Vagina (tissue), 2 donors: ENCODE results near the gene CFAP97. TPM values are rescaled to one million over a fixed set of nuclear protein-coding genes. Genes with fewer than 3 reads are reported as not detected.

Experiments used
- DNase-seq, 2 donors: peaks; one replicate each; pipeline ENCODE4 v3.0.0-alpha.2; 2017; ENCODE audit errors: extremely low spot score in 2 of 2
- H3K27ac ChIP-seq: fragments of 200-600 bp; sonication (generic); one replicate; pipeline ENCODE4 v1.5.1; 2019
- H3K27me3 ChIP-seq: fragments of 200-600 bp; sonication (generic); one replicate; pipeline ENCODE4 v1.5.1; 2019
- H3K36me3 ChIP-seq, 2 donors: fragments of 200-600 bp; sonication (generic); one replicate each; pipeline ENCODE4 v1.5.1; 2017 to 2019
- H3K4me1 ChIP-seq: fragments of 200-600 bp; sonication (generic); one replicate; pipeline ENCODE4 v1.5.1; 2019
- H3K4me3 ChIP-seq, 2 donors: fragments of 200-600 bp; sonication (generic); 1 replicate in 1 of 2; 2 replicates in 1 of 2; pipeline ENCODE4 v1.5.1; 2016 to 2019
- H3K9me3 ChIP-seq: fragments of 200-600 bp; sonication (generic); one replicate; pipeline ENCODE4 v1.5.1; 2019
- POLR2A ChIP-seq, 2 donors: fragments of 450-650 bp; IDR thresholded peaks; one replicate each; pipeline ENCODE4 v1.6.1; 2017; ENCODE audit warnings: antibody characterized with exemption in 2 of 2, mild to moderate bottlenecking in 2 of 2, moderate library complexity in 2 of 2
- POLR2AphosphoS5 ChIP-seq, 2 donors: sonication (generic); formaldehyde crosslinking; IDR thresholded peaks; one replicate each; pipeline ENCODE4 v1.9.0; 2017; ENCODE audit warnings: antibody characterized with exemption in 2 of 2, mild to moderate bottlenecking in 2 of 2, low read depth in 1 of 2; ENCODE audit not compliant: insufficient read depth in 1 of 2
- intact Hi-C: fragments of 100-400 bp; cut with DNase I; formaldehyde crosslinking; loops from one replicate; pipeline ENCODE4 v1.15.1; 2023
- total RNA-seq: library from RNA; depleted of rRNA; stranded (reverse); fragments of >200 nt; gene quantifications from one replicate; pipeline ENCODE4 v1.2.3, GENCODE V29; 2016
- TF ChIP-seq, protein P1 (sequence below), 3 experiments: fragments of 450-650 bp in 2 of 3; fragments of 200-600 bp in 1 of 3; sonication (generic) in 1 of 3; IDR thresholded peaks; one replicate each; pipeline ENCODE4 v1.5.1; 2017 to 2019; ENCODE audit warnings: antibody characterized with exemption in 3 of 3, mild to moderate bottlenecking in 2 of 3, moderate library complexity in 2 of 3

Gene CFAP97
- total RNA-seq, 1 donor from 2014 or later = 28.5 TPM

DNA sequence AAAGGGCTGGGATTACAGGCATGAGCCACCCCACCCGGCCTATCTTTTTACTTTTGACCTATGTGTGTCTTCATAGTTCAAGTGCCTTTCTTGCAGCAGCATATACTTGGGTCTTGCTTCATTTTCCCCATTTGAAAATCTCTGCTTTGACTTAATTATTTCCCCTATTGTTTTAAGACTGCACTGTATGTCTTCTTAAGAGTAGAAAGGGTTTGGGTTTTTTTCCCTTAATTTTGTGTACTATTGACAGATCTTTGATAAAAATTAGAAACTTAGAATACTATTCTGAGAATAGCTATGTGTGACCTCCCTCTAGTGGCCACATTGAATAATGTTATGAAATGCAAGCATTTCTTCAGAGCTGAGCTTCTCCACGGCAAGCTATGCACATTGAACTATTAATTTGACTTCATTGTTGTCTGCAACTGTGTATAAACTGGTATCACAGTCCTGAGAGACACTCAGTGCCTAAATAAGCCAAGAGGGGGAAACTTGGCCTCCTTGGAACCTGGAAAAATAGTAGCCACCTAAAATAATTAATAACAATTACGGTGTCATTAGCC, 69.4 kb downstream of the CFAP97 start:
- H3K9me3 ChIP-seq = no peaks in the 10 kb centered on the region
- H3K4me3 ChIP-seq = no peak overlapping the region
- no peaks in the 10 kb centered on the region for H3K27me3 ChIP-seq
- H3K27ac ChIP-seq = no peak overlapping the region
- TF ChIP-seq, protein P1, sequence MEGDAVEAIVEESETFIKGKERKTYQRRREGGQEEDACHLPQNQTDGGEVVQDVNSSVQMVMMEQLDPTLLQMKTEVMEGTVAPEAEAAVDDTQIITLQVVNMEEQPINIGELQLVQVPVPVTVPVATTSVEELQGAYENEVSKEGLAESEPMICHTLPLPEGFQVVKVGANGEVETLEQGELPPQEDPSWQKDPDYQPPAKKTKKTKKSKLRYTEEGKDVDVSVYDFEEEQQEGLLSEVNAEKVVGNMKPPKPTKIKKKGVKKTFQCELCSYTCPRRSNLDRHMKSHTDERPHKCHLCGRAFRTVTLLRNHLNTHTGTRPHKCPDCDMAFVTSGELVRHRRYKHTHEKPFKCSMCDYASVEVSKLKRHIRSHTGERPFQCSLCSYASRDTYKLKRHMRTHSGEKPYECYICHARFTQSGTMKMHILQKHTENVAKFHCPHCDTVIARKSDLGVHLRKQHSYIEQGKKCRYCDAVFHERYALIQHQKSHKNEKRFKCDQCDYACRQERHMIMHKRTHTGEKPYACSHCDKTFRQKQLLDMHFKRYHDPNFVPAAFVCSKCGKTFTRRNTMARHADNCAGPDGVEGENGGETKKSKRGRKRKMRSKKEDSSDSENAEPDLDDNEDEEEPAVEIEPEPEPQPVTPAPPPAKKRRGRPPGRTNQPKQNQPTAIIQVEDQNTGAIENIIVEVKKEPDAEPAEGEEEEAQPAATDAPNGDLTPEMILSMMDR (IDR thresholded peaks at IDR 0.05) = peak; percentile 46 to 61 (median 48)
- no peak for TF ChIP-seq POLR2AphosphoS5 (IDR thresholded peaks at IDR 0.05; ENCODE audit: insufficient read depth in 1 of 2, low read depth in 1 of 2)
- intact Hi-C loops = no loop called here
- no peaks in the 10 kb centered on the region for H3K36me3 ChIP-seq
- no peak for DNase-seq
- H3K4me1 ChIP-seq = no peaks in the 10 kb centered on the region

DNA sequence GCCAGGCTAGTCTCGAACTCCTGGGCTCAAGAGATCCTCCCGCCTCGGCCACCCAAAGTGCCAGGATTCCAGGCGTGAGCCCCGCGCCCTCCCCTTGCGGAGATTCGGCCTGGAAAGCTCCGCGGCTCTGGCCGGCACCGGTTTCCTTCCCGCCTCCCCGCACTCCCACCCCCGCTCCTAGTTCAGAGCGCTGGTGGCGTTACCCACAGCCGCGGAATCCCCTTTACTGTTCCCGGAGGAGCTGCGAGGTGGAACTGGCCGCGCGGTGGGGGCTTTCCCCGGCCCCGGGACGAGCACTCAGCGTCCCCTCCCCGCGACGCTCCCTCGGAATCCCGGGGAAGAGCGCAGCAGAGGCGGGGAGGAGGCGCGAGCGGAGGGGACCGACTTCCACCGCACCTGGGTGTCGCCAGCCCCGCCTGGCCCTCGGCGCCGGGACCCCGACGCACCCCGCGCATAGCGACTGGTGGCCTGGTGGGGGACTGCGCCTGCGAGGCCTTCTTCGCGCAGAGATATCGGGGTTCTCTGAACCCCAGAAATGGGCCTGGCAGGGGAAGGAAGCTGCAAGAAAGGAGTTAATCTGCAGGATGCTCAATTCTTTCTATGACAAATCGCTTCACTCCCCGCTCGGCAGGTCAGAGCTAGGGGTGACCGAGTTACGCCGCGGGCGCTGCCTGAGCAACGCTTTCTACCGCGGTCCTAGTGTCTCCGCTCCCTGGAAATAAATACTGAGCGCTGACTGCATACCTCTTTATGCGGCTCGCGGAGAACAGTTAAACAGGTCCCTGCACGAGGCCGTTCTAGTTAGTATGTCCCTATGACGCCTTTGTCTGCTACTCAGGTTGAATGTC, 75.3 kb downstream of the CFAP97 start:
- H3K4me1 ChIP-seq = peaks cover 13% of the 10 kb centered on the region
- H3K27me3 ChIP-seq = no peaks in the 10 kb centered on the region
- intact Hi-C loops = no loop called here
- H3K36me3 ChIP-seq = no peaks in the 10 kb centered on the region
- no peak for DNase-seq
- H3K27ac ChIP-seq = peak overlapping the region; percentile 8
- H3K4me3 ChIP-seq = peak overlapping the region; percentile 65 to 80
- peak in 1 of 2 donors; percentile 62 for TF ChIP-seq POLR2AphosphoS5 (IDR thresholded peaks at IDR 0.05; ENCODE audit: insufficient read depth in 1 of 2, low read depth in 1 of 2)
- TF ChIP-seq POLR2A (IDR thresholded peaks at IDR 0.05) = no peak
- TF ChIP-seq, protein P1 (IDR thresholded peaks at IDR 0.05) = peak in 2 of 3 experiments; percentile 5 to 24
- H3K9me3 ChIP-seq = no peaks in the 10 kb centered on the region

DNA sequence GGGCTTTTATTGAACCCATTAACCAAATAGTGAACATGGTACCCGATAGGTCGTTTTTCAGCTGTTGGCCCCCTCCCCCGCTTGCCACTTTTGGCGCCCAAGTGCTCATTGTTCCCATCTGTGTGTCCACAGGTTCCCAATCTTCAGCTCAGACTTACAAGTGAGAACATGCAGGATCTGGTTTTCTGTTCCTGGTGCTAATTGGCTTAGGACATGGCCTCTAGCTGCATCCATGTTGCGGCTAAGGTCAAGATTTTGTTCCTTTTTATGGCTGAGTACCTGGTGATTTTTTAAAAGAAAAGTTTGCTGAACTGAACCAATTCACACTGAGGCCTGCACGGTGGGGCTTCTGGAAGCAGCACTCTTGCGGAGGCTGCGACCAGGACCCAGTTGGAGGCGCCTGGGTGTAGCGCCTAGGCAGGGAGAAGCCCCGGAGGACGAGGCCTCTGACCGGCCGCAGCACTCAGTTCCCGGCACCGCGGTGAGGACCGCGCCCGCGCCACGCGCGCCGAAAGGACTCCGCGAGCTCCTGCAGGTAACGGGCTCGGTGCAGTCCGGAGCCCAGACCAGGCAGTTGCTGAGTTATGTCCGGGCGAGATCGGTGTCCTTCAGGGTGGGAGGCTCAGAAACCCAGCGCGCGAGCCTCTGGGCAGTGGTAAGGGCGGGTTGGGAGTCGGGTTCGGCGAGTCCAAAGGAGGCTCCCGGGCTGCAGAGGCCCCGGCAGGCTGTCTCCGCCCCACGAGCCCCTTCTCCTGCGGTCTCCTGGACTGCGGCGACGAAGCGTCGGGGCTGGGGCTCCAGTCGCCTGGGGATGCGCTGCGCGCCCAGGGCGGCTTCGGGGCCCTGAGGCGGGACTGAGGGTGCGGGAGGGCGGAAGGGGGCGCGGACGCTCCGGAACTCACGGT, 76.5 kb downstream of the CFAP97 start:
- Histone ChIP-seq H3K9me3 (no peaks in the 10 kb centered on the region), H3K27ac (peak overlapping the region; percentile 20)
- TF ChIP-seq POLR2AphosphoS5 (IDR thresholded peaks at IDR 0.05; ENCODE audit: insufficient read depth in 1 of 2, low read depth in 1 of 2) (peak in 1 of 2 donors; percentile 13), POLR2A (IDR thresholded peaks at IDR 0.05) (no peak)
- TF ChIP-seq, protein P1 (IDR thresholded peaks at IDR 0.05) = no peak

DNA sequence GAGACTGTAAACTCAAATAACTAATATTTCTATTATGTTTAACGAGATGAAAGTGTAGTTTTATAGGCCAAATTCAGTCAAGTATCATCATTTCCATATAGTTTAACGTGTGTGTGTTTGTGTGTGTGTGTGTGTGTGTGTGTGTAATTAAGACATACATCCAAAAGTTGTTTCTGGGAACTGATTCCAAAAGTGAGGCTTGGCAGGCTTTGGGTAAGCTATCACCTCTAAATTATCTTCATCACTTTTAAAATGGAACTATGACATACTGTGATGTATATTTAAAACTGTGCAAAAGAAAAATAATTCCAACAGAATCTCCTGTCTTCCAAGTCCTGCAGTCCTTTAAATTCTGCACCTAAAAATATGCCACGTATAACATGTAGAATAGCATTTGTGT, 79.8 kb downstream of the CFAP97 start:
- Histone ChIP-seq H3K4me1 (peaks cover 13% of the 10 kb centered on the region), H3K27me3 (no peaks in the 10 kb centered on the region), H3K27ac (no peak overlapping the region), H3K4me3 (no peak overlapping the region), H3K36me3 (no peaks in the 10 kb centered on the region), H3K9me3 (no peaks in the 10 kb centered on the region)
- intact Hi-C loops = no loop called here
- TF ChIP-seq POLR2A (IDR thresholded peaks at IDR 0.05) = no peak
- TF ChIP-seq, protein P1 (IDR thresholded peaks at IDR 0.05) = no peak
- no peak for TF ChIP-seq POLR2AphosphoS5 (IDR thresholded peaks at IDR 0.05; ENCODE audit: insufficient read depth in 1 of 2, low read depth in 1 of 2)
- no peak for DNase-seq

More for the DNA sequence above, 76.5 kb downstream of the CFAP97 start:
- Histone ChIP-seq H3K36me3 (no peaks in the 10 kb centered on the region), H3K4me3 (peak overlapping the region; percentile 65 to 80), H3K4me1 (peaks cover 13% of the 10 kb centered on the region), H3K27me3 (no peaks in the 10 kb centered on the region)
- DNase-seq = no peak
- intact Hi-C loops = no loop called here
